Caki2 (cell line): ENCODE results near the gene SSRP1. TPM values are rescaled to one million over a fixed set of nuclear protein-coding genes. Genes with fewer than 3 reads are reported as not detected.
"Not testable (repeated sequence)": the region's sequence is repeated elsewhere in the genome, so short reads cannot be mapped to it uniquely, and the experiment has no call there.

Experiments
- DNase-seq: peaks from one replicate; pipeline ENCODE4 v3.0.0-alpha.2; 2015; ENCODE audit warnings: low read depth
- in situ Hi-C: cut with HindIII; loops from 2 replicates; pipeline ENCODE4 v1.10.0; 2016; ENCODE audit warnings: low sequenced_read_pairs, low pct_unique_long_range_greater_than_20kb, mixed read lengths
- total RNA-seq: library from RNA; depleted of rRNA; stranded (reverse); fragments of >200 nt; shearing (Covaris generic); gene quantifications from 2 replicates; pipeline ENCODE4 v1.2.3, GENCODE V29; 2014; ENCODE audit warnings: low replicate concordance

SSRP1 gene
- total RNA-seq, 1 experiment from 2014 or later = 147 TPM

DNA sequence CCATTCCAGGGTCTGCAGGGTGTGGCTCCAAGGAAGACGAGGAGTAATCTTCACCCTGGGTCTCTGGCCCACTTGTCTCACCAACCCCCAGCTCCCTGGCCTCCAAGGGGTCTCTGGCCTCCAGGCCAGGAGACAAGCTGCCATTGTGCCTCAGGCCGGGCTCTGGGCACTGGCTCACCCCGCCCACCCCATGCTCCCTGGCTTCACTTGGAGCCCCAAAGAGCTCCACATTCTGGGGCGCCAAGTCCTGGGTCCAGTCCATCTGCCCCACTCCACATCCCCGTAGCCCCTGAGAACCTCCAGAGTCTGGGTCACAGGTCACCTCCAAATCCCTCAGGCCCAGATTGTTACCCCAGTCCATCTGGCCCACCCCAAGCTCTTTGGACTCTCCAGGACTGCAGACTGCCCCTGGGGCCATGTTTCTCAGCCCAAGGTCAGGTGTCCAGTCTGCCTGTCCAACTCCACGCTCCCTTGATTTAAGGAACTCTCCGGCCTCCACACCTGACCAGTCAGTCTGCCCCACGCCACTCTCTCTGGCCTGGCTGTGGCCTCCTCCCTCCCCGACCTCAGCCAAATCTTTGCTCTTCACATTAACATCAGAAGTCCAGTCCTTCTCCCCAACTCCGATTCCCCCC lies 27.1 kb downstream of the SSRP1 start:
- no peak for DNase-seq
- in situ Hi-C loops = no loop called here

DNA sequence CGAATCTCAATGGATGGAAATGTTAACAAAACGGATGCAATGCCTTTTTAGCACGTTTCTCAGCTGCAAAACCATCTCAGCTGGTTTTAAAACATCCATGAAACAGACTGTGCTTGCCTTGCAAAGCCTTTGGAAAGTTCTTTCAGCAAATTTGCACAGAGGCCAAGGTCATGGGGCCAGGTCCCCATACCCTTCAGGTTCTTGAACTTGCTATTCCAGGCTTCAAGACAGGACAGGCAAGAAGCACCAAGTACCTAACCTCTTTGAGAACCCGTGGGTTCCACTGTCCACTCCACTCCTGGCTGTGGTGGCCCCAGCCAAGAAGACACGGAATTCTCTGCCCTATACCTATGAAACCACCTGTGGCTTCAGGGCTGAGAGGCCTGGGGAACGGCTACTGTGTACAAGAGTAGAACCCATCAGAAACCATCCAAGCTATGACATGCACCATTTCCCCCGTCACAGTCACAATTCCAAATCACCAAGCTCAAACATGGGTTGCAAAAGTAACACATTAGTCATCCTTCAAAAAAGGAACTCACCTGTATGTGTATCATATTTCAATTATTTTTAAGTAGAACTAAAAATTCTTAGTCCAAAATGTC lies 27.9 kb downstream of the SSRP1 start:
- in situ Hi-C loops = no loop called here
- DNase-seq = no peak

GRCh38 chr11:57306940-57307565 lies 28.6 kb downstream of the SSRP1 start:
- in situ Hi-C loops = no loop called here
- DNase-seq = no peak

DNA sequence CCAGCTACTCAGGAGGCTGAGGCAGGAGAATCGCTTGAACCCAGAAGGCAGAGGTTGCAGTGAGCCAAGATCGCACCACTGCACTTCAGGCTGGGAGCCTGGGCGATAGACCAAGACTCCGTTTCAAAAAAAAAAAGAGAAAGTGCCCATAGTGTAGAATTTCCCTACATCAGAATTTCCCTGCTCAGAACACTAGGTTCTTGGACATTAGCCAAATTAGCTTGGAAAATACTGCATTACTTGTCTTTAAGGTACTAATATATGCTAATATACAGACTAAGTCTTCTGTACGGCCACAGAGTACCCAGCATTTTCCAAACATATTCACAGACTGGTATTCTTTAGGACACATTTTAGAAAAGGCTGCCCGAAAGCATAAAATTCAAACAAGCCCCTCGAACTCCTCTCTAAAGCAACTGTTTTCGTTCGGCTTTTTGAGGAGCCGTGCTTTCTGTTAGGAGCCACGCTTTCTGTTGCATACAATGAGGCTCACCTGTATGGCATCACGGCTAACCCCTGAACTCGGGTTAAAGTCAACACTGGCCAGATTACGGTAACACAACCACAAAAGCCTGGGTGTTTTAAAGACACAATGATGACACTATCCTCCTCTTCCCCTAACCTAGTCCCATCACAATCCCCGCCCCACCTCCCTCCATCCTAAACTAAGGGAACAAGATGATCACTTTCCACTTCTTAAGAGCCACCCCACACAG lies 29.4 kb downstream of the SSRP1 start:
- DNase-seq = no peak
- in situ Hi-C loops = no loop called here

DNA sequence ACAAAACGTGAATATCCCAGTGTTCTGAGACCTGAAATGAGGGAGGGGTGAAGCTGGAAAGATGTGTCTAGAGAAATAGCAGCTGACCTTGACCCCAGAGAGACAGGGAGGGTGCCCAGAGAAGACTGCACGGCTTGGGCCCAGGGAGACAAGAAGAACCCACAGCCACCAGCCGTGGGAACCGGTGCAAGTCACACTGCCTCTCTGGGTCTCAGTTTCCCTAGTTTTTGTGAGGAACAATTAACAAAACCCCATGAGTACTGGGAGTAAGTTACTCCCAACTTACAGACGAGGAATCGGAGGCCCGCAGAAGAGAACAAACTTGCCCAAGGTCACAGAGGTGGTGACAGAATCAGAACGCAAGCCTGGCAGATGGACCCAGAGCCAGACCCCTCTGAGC lies 30.2 kb downstream of the SSRP1 start:
- in situ Hi-C loops = no loop called here
- DNase-seq = no peak

DNA sequence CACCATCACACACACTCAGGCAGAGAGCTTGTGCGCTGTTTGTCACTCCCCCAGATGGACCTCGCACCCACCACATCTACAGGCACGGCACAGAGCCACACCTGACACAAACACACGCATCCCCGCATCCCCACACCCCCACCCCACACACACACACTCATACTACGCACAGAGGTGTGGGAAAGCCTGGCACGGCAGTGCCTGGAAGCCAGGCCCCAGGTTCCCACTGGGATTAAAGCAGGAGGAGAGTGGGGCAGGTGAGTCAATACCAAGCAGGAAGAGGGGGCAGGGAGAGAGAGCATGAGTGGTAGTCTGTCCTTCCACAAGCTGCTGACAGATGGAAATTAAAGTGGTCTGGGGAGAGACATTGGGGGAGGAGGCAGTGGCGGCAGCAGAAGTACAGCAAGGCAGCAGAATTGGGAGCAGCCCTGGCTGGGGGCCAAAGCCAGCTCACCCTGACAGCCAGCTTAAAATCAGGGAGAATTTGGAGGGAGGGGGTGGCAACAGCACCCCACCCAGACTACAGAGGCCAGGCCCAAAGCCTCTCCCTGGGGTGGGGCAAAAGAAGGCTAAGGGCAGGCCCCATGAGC lies 31.6 kb downstream of the SSRP1 start:
- in situ Hi-C loops = no loop called here
- DNase-seq = no peak

- in situ Hi-C loops = no loop called here
- DNase-seq = no peak
Observed at GRCh38 chr11:57303280-57303989, 32.3 kb downstream of the SSRP1 start.

DNA sequence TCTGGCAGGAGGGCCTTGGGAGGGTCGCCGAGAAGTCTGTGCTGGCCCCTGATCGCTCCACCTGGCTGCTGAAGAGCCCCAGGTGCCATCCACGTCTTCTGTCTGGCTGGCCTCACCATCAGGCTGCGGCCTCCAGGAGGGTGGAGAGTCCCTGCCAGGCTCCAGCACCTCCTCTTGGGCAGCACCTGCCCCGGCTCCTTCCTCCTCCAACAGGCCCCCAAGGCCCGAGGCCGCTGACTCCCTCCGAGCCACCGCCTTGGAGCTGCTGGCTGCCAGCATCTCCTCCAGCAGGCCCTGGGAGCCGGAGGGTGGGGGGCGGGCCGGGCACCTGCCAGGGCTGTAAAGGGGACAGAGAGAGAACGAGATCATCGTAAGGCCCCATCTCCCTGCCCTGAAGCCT lies 33.2 kb downstream of the SSRP1 start:
- in situ Hi-C loops = no loop called here
- no peak for DNase-seq

DNA sequence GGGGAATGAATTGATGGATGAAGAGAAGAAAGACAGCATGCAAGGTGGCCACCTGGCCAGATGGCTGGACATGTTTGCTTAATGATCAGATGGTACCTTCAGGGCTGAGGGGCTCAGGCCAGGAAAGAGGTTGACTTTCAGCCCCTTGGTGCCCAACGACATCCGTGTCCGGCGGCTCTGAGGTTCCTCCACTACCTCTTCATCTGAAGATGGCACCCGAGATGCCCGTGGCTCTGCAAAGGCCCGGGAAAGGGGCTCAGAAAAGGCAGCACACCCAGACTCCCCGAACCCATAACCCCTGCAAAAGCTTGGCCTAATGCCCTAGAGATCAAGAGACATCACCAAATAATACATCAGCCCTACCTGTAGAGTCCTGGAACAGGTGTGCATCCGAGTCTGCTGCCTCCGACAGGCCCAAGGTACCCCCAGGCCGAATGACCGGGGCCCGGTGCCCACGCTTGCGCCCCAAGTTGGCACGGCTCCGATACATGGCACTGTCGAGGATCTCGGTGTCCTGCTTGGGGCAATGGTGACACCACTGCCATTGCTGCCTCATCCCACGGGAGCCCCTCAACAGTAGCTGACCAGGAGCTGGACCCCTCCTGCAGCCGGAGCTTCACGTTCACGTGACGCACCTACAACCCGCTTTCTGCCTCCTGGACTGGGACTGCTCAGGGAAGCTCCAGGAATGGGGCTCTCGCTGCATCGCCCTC lies 33.8 kb downstream of the SSRP1 start:
- no peak for DNase-seq
- in situ Hi-C loops = no loop called here

- DNase-seq = no peak
- in situ Hi-C loops = no loop called here
Observed at GRCh38 chr11:57300785-57301184, 34.9 kb downstream of the SSRP1 start.

GRCh38 chr11:57299150-57299737 lies 36.4 kb downstream of the SSRP1 start:
- in situ Hi-C loops = no loop called here
- peak; percentile 12 for DNase-seq

DNA sequence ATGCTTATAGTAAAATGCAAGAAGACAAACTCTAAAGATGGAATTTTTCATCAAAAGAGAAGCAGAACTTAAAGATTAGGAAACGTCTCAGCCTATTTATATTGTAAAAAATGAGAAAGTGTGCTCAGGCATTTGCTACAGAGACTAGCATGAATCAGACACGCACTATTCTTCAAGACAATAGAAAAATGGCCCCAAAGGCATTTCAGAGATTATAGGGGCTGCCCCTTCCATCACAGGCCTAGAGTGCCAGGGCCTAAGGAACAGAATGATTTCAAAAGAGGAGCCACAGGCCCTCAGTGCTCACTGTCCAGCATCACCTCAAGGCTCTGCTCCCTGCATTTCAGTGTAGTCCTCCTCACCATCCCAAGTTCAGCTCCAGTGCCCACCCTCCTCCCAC lies 38.5 kb downstream of the SSRP1 start:
- no peak for DNase-seq
- in situ Hi-C loops = no loop called here

DNA sequence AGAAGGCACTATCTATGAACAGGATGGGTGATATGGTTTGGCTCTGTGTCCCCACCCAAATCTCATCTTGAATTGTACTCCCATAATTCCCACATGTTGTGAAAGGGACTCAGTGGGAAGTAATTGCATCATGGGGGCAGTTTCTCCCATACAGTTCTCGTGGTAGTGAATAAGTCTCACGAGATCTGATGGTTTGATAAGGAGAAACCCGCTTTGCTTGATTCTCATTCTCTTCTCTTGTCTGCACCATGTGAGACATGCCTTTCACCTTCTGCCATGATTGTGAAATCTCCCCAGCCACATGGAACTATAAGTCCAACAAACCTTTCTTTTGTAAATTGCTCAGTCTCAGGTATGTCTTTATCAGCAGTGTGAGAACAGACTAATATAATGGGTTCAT lies 39.5 kb downstream of the SSRP1 start:
- in situ Hi-C loops, DNase-seq: not testable (repeated sequence)

- in situ Hi-C loops = no loop called here
- DNase-seq = peak; percentile 43
Observed at GRCh38 chr11:57294225-57295131, 41.2 kb downstream of the SSRP1 start.

DNA sequence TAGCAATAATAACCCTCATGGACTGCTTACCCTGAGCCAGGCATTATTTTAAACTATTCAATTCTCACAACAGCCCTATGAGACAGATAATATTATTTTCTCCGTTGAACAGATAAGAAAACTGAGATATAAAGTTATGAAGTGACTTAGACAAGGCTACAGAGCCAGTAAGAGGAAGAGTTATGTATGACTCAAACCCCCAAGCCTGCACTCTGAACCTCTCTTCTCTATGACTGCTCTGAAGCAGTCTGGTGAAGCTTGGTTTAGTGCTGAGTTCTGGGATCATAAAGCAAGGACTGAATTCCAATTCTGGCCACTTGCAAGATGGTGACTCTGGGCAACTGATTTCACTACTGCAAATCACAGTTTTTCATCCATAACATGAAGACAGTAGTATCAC lies 45.4 kb downstream of the SSRP1 start:
- no peak for DNase-seq
- in situ Hi-C loops = no loop called here

DNA sequence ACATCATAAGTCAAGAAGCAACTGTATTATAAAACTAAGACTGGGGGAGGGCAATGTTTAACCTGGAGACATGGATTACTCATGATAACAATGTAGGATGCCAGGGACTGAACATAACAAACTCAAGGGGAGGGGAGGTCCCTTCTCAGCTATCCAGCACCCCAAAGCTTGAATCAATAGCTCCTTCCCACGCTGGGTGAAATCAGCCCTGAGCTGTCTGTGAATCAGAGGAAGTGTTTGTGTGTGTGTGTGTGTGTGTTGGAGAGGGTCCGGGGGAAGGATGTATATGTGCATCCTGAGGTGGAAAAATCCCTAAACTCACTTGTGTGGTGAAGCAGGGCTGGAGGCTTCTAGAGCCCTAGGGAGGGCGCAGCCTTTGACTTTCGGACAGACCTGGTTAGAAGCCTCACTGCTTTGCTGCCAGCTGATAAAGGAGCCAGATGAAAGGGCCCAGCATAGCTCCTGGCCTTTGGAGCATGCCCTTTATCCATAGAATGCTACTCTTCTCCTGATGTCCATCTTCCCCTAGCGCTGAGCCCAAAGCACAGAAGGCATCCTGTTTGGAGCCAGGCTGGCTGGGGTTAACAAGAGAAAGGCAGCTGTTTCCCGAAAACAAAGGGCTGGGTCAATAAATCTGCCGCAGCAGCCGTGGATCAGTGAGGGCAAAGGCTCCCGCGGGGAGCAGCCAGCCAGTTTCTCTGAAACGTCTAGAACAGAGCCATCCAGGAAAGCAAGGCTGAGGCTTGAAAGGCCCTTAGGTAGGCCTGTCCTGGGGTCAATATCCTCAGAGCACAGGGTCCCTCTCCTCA lies 46.7 kb downstream of the SSRP1 start:
- peak; percentile 9 for DNase-seq
- in situ Hi-C loops = no loop called here
